K562 (cell line): ENCODE measurements around the gene DENND2A.

Experiments
- BACH1 ChIP-seq: fragments of 200-800 bp; sonication (Bioruptor generic); IDR thresholded peaks from 2 replicates; pipeline ENCODE4 v1.6.1; 2016; ENCODE audit warnings: missing genetic modification characterization, missing compliant biosample characterization
- BHLHE40 ChIP-seq: IDR thresholded peaks from 2 replicates; pipeline ENCODE4 v1.6.1; 2011; ENCODE audit warnings: low read length, improper control_type of control experiment
- CREM ChIP-seq: IDR thresholded peaks from 2 replicates; pipeline ENCODE4 v1.6.1; 2014; ENCODE audit warnings: antibody characterized with exemption, low read depth
- EGR1 ChIP-seq: fragments of 450-650 bp; conservative IDR thresholded peaks from 2 replicates; pipeline ENCODE4 v1.6.1; 2017; ENCODE audit warnings: mild to moderate bottlenecking
- EZH2 ChIP-seq: IDR thresholded peaks from 2 replicates; pipeline ENCODE4 v1.6.1; 2012; ENCODE audit warnings: low read depth, mild to moderate bottlenecking, inconsistent platforms, low read length, borderline replicate concordance
- FOXJ2 ChIP-seq: fragments of 200-800 bp; sonication (Bioruptor generic); IDR thresholded peaks from 2 replicates; pipeline ENCODE4 v1.6.1; 2016; ENCODE audit warnings: missing genetic modification characterization, missing compliant biosample characterization
- NFE2L1 ChIP-seq: fragments of 450-650 bp; IDR thresholded peaks from 2 replicates; pipeline ENCODE4 v1.6.1; 2016; ENCODE audit warnings: missing genetic modification characterization, low read depth, mild to moderate bottlenecking, missing compliant biosample characterization, moderate library complexity, borderline replicate concordance
- RNF2 ChIP-seq: sonication (generic); IDR thresholded peaks from 2 replicates; pipeline ENCODE4 v1.6.1; 2016
- ZNF232 ChIP-seq: sonication (generic); formaldehyde crosslinking; IDR thresholded peaks from 2 replicates; pipeline ENCODE4 v1.8.0; 2022; ENCODE audit warnings: mild to moderate bottlenecking, missing genetic modification reagents
- TF ChIP-seq, protein P1 (sequence below): fragments of 150-350 bp; IDR thresholded peaks from 2 replicates; pipeline ENCODE4 v1.6.1; 2014; ENCODE audit warnings: low read depth, mild to moderate bottlenecking, low read length, borderline replicate concordance
- TF ChIP-seq, protein P2 (sequence below), 2 experiments: fragments of 450-650 bp; IDR thresholded peaks; 2 replicates each; pipeline ENCODE4 v1.6.1; 2016
- TF ChIP-seq, protein P3 (sequence below): sonication (generic); formaldehyde crosslinking; IDR thresholded peaks from 2 replicates; pipeline ENCODE4 v1.8.1; 2023; ENCODE audit warnings: mild to moderate bottlenecking, missing genetic modification reagents
- TF ChIP-seq, protein P4 (sequence below), 3 experiments: IDR thresholded peaks in 2 of 3; conservative IDR thresholded peaks in 1 of 3; 2 replicates each; pipeline ENCODE4 v1.5.1; 2011 to 2012; ENCODE audit warnings: low read length in 3 of 3, mild to moderate bottlenecking in 3 of 3, control low read depth in 2 of 3, improper control_type of control experiment in 1 of 3, inconsistent platforms in 1 of 3, low read depth in 1 of 3, mixed read lengths in 1 of 3, moderate library complexity in 1 of 3; ENCODE audit not compliant: insufficient read depth in 2 of 3
- TF ChIP-seq, protein P5 (sequence below): fragments of 450-650 bp; IDR thresholded peaks from 2 replicates; pipeline ENCODE4 v1.6.1; 2017; ENCODE audit warnings: mild to moderate bottlenecking, moderate library complexity

DNA sequence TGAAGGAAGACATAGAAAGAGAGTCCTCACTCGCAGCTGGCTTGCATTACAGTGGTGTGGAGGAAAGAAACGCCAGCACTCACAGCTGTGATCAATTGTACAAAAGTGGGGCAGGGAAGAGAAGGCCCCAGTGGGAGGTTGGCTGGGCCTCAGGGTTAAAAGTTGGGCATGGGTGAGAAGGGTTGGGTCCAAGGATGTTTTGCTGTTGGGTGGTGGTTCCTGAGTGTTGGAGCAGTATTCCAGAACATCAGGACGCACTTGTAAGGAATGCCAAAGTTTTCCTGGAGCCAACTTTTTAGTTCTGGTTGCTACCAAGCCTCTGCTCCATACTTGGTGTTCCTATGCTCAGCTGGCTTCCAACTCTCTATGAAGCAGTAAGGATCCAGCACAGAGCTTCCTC, 105.9 kb downstream of the DENND2A start:
- no peak for TF ChIP-seq BACH1
- no peak for TF ChIP-seq EZH2
- no peak for TF ChIP-seq ZNF232 (CRISPR knock-in tag)
- TF ChIP-seq CREM = no peak
- TF ChIP-seq, protein P1, sequence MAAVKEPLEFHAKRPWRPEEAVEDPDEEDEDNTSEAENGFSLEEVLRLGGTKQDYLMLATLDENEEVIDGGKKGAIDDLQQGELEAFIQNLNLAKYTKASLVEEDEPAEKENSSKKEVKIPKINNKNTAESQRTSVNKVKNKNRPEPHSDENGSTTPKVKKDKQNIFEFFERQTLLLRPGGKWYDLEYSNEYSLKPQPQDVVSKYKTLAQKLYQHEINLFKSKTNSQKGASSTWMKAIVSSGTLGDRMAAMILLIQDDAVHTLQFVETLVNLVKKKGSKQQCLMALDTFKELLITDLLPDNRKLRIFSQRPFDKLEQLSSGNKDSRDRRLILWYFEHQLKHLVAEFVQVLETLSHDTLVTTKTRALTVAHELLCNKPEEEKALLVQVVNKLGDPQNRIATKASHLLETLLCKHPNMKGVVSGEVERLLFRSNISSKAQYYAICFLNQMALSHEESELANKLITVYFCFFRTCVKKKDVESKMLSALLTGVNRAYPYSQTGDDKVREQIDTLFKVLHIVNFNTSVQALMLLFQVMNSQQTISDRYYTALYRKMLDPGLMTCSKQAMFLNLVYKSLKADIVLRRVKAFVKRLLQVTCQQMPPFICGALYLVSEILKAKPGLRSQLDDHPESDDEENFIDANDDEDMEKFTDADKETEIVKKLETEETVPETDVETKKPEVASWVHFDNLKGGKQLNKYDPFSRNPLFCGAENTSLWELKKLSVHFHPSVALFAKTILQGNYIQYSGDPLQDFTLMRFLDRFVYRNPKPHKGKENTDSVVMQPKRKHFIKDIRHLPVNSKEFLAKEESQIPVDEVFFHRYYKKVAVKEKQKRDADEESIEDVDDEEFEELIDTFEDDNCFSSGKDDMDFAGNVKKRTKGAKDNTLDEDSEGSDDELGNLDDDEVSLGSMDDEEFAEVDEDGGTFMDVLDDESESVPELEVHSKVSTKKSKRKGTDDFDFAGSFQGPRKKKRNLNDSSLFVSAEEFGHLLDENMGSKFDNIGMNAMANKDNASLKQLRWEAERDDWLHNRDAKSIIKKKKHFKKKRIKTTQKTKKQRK = no peak
- TF ChIP-seq, protein P2, sequence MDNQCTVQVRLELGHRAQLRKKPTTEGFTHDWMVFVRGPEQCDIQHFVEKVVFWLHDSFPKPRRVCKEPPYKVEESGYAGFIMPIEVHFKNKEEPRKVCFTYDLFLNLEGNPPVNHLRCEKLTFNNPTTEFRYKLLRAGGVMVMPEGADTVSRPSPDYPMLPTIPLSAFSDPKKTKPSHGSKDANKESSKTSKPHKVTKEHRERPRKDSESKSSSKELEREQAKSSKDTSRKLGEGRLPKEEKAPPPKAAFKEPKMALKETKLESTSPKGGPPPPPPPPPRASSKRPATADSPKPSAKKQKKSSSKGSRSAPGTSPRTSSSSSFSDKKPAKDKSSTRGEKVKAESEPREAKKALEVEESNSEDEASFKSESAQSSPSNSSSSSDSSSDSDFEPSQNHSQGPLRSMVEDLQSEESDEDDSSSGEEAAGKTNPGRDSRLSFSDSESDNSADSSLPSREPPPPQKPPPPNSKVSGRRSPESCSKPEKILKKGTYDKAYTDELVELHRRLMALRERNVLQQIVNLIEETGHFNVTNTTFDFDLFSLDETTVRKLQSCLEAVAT (IDR thresholded peaks at IDR 0.05) = no peak
- TF ChIP-seq EGR1 = no peak
- TF ChIP-seq, protein P3, sequence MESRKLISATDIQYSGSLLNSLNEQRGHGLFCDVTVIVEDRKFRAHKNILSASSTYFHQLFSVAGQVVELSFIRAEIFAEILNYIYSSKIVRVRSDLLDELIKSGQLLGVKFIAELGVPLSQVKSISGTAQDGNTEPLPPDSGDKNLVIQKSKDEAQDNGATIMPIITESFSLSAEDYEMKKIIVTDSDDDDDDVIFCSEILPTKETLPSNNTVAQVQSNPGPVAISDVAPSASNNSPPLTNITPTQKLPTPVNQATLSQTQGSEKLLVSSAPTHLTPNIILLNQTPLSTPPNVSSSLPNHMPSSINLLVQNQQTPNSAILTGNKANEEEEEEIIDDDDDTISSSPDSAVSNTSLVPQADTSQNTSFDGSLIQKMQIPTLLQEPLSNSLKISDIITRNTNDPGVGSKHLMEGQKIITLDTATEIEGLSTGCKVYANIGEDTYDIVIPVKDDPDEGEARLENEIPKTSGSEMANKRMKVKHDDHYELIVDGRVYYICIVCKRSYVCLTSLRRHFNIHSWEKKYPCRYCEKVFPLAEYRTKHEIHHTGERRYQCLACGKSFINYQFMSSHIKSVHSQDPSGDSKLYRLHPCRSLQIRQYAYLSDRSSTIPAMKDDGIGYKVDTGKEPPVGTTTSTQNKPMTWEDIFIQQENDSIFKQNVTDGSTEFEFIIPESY (CRISPR knock-in tag) = no peak
- TF ChIP-seq FOXJ2 (tag) = no peak
- TF ChIP-seq NFE2L1 (tag) = no peak
- TF ChIP-seq, protein P4, sequence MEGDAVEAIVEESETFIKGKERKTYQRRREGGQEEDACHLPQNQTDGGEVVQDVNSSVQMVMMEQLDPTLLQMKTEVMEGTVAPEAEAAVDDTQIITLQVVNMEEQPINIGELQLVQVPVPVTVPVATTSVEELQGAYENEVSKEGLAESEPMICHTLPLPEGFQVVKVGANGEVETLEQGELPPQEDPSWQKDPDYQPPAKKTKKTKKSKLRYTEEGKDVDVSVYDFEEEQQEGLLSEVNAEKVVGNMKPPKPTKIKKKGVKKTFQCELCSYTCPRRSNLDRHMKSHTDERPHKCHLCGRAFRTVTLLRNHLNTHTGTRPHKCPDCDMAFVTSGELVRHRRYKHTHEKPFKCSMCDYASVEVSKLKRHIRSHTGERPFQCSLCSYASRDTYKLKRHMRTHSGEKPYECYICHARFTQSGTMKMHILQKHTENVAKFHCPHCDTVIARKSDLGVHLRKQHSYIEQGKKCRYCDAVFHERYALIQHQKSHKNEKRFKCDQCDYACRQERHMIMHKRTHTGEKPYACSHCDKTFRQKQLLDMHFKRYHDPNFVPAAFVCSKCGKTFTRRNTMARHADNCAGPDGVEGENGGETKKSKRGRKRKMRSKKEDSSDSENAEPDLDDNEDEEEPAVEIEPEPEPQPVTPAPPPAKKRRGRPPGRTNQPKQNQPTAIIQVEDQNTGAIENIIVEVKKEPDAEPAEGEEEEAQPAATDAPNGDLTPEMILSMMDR (IDR thresholded peaks at IDR 0.05 in 2 of 3, conservative IDR thresholded peaks at IDR 0.05 in 1 of 3; ENCODE audit: insufficient read depth in 2 of 3, low read depth in 1 of 3, low read length in 3 of 3) = no peak
- no peak for TF ChIP-seq BHLHE40
- TF ChIP-seq RNF2 = no peak
- TF ChIP-seq, protein P5, sequence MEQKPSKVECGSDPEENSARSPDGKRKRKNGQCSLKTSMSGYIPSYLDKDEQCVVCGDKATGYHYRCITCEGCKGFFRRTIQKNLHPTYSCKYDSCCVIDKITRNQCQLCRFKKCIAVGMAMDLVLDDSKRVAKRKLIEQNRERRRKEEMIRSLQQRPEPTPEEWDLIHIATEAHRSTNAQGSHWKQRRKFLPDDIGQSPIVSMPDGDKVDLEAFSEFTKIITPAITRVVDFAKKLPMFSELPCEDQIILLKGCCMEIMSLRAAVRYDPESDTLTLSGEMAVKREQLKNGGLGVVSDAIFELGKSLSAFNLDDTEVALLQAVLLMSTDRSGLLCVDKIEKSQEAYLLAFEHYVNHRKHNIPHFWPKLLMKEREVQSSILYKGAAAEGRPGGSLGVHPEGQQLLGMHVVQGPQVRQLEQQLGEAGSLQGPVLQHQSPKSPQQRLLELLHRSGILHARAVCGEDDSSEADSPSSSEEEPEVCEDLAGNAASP = no peak
